ENCODE measurements around the gene SPTBN1.

GRCh38 chr2:54706622-54707021 is 250.5 kb downstream of the SPTBN1 start:
- no peak for TF ChIP-seq POLR2A (IDR thresholded peaks at IDR 0.05)
- no peak for TF ChIP-seq CTCF (IDR thresholded peaks at IDR 0.05)
- TF ChIP-seq POLR2AphosphoS5 (IDR thresholded peaks at IDR 0.05): no peak
- TF ChIP-seq EP300 (IDR thresholded peaks at IDR 0.05): no peak

Measured in stomach (tissue), 4 donors.